GM12878 (cell line): ENCODE measurements around the gene LMTK3. TPM values are rescaled to one million over a fixed set of nuclear protein-coding genes. Genes with fewer than 3 reads are reported as not detected.

Source experiments
- CHD2 ChIP-seq: IDR thresholded peaks from 2 replicates; pipeline ENCODE4 v1.6.1; 2011; ENCODE audit warnings: low read depth, low read length, improper control_type of control experiment, borderline replicate concordance
- CREB1 ChIP-seq: IDR thresholded peaks from 2 replicates; pipeline ENCODE4 v1.6.1; 2012; ENCODE audit warnings: low read depth, mild to moderate bottlenecking, inconsistent platforms
- CUX1 ChIP-seq: IDR thresholded peaks from 2 replicates; pipeline ENCODE4 v1.6.1; 2012; ENCODE audit warnings: improper control_type of control experiment, low read depth, low read length; ENCODE audit not compliant: insufficient replicate concordance
- IKZF1 ChIP-seq: fragments of 450-650 bp; conservative IDR thresholded peaks from 2 replicates; pipeline ENCODE4 v1.6.1; 2017; ENCODE audit warnings: antibody characterized with exemption, mild to moderate bottlenecking
- MLLT1 ChIP-seq: fragments of 450-650 bp; IDR thresholded peaks from 2 replicates; pipeline ENCODE4 v1.6.1; 2016; ENCODE audit warnings: mild to moderate bottlenecking
- RELA ChIP-seq: fragments of 450-650 bp; IDR thresholded peaks from 2 replicates; pipeline ENCODE4 v1.8.0; 2014; ENCODE audit warnings: borderline replicate concordance; ENCODE audit not compliant: partially characterized antibody
- RELB ChIP-seq: fragments of 450-650 bp; IDR thresholded peaks from 2 replicates; pipeline ENCODE4 v1.6.1; 2017; ENCODE audit warnings: low read depth, mild to moderate bottlenecking, moderate library complexity
- YY1 ChIP-seq: IDR thresholded peaks from 2 replicates; pipeline ENCODE4 v1.6.1; 2011; ENCODE audit warnings: low read depth, mild to moderate bottlenecking, low read length
- polyA plus RNA-seq, 11 experiments: library from polyadenylated mRNA; depleted of rRNA in 4 of 11; unstranded in 6 of 11; stranded (reverse) in 5 of 11; fragments of >200 nt; fragmentation: Nextera tagmentation in 4 of 11; fragmentation: Illumina TruSeq in 1 of 11; extraction: Ambion mirVana in 4 of 11; extraction: Trizol in 1 of 11; gene quantifications; 1 replicate in 1 of 11; 2 replicates in 10 of 11; pipeline versions ENCODE4 v1.2.1 to v1.2.3, GENCODE V29; 2011 to 2016; ENCODE audit warnings: inconsistent platforms in 2 of 11, missing spikeins in 2 of 11, low read depth in 1 of 11
- total RNA-seq, 4 experiments: library from RNA; depleted of rRNA in 3 of 4; stranded (reverse); fragments of >200 nt in 3 of 4; fragmentation: Illumina TruSeq in 1 of 4; extraction: Trizol in 1 of 4; gene quantifications; 2 replicates each; pipeline versions ENCODE4 v1.2.1 to v1.2.3, GENCODE V29; 2013 to 2021

The LMTK3 gene
- total and polyA plus RNA-seq, 10 of the 15 experiments (the other 5 are each of a cell fraction or from before 2014, with no cell fraction given): under 0.01 to 0.28 (median 0.04) TPM; not detected in 3

- TF ChIP-seq CUX1 (no peak), RELB (no peak), RELA (peak; percentile 68), CHD2 (peak; percentile 76), CREB1 (0 out of 2 replicates have a peak, but pooled peaks have one; percentile 17), YY1 (peak; percentile 66; the same call in 1 of the 2 replicates), IKZF1 (peak; percentile 85), MLLT1 (no peak)
Observed at GRCh38 chr19:48510421-48511268, 990 bp downstream of the LMTK3 start (continued).
